ENCODE results near the gene RAP1GAP. TPM values are rescaled to one million over a fixed set of nuclear protein-coding genes. Genes with fewer than 3 reads are reported as not detected.

The RAP1GAP gene
- total RNA-seq, 1 experiment from 2014 or later = 0.08 TPM

- H3K4me1 ChIP-seq (replicated peaks) = peaks cover 6% of the 10 kb centered on the region
- no peaks in the 10 kb centered on the region for H3K36me3 ChIP-seq
- H3K4me3 ChIP-seq = peak overlapping the region; percentile 22
- H3K27me3 ChIP-seq (replicated peaks) = peaks cover 15% of the 10 kb centered on the region
- H3K27ac ChIP-seq = no peak overlapping the region
- no peak for DNase-seq (ENCODE audit: low read depth in 1 of 2, low spot score in 2 of 2)
- no peaks in the 10 kb centered on the region for H3K9me3 ChIP-seq (replicated peaks)
Observed at GRCh38 chr1:21651214-21652042, 17.7 kb downstream of the RAP1GAP start.

- Histone ChIP-seq H3K4me3 (no peak overlapping the region), H3K36me3 (no peaks in the 10 kb centered on the region), H3K9me3 (replicated peaks) (no peaks in the 10 kb centered on the region), H3K27me3 (replicated peaks) (peaks cover 15% of the 10 kb centered on the region), H3K4me1 (replicated peaks) (peaks cover 6% of the 10 kb centered on the region), H3K27ac (no peak overlapping the region)
- DNase-seq (ENCODE audit: low read depth in 1 of 2, low spot score in 2 of 2) = no peak
Observed at GRCh38 chr1:21650400-21650799, 18.8 kb downstream of the RAP1GAP start.

GRCh38 chr1:21649315-21649714 is 19.8 kb downstream of the RAP1GAP start:
- Histone ChIP-seq H3K27ac (no peak overlapping the region), H3K4me1 (replicated peaks) (peaks cover 6% of the 10 kb centered on the region), H3K27me3 (replicated peaks) (peaks cover 15% of the 10 kb centered on the region), H3K9me3 (replicated peaks) (no peaks in the 10 kb centered on the region), H3K36me3 (no peaks in the 10 kb centered on the region), H3K4me3 (no peak overlapping the region)
- no peak for DNase-seq (ENCODE audit: low read depth in 1 of 2, low spot score in 2 of 2)

GRCh38 chr1:21648791-21649190 is 20.4 kb downstream of the RAP1GAP start:
- Histone ChIP-seq H3K27me3 (replicated peaks) (peaks cover 18% of the 10 kb centered on the region), H3K27ac (no peak overlapping the region), H3K36me3 (no peaks in the 10 kb centered on the region), H3K4me3 (no peak overlapping the region), H3K4me1 (replicated peaks) (peaks cover 6% of the 10 kb centered on the region), H3K9me3 (replicated peaks) (no peaks in the 10 kb centered on the region)
- DNase-seq (ENCODE audit: low read depth in 1 of 2, low spot score in 2 of 2) = no peak

GRCh38 chr1:21648352-21648730 is 20.8 kb downstream of the RAP1GAP start:
- no peak for DNase-seq (ENCODE audit: low read depth in 1 of 2, low spot score in 2 of 2)
- Histone ChIP-seq H3K4me1 (replicated peaks) (peaks cover 6% of the 10 kb centered on the region), H3K4me3 (no peak overlapping the region), H3K27me3 (replicated peaks) (peaks cover 18% of the 10 kb centered on the region), H3K36me3 (no peaks in the 10 kb centered on the region), H3K9me3 (replicated peaks) (no peaks in the 10 kb centered on the region), H3K27ac (no peak overlapping the region)

- Histone ChIP-seq H3K4me3 (no peak overlapping the region), H3K36me3 (no peaks in the 10 kb centered on the region), H3K9me3 (replicated peaks) (no peaks in the 10 kb centered on the region), H3K4me1 (replicated peaks) (peaks cover 6% of the 10 kb centered on the region), H3K27me3 (replicated peaks) (peaks cover 16% of the 10 kb centered on the region), H3K27ac (no peak overlapping the region)
- peak; percentile 31 to 77 for DNase-seq (ENCODE audit: low read depth in 1 of 2, low spot score in 2 of 2)
Observed at GRCh38 chr1:21647431-21648351, 21.5 kb downstream of the RAP1GAP start.

GRCh38 chr1:21645550-21645949 is 23.6 kb downstream of the RAP1GAP start:
- Histone ChIP-seq H3K4me1 (replicated peaks) (no peaks in the 10 kb centered on the region), H3K27ac (no peak overlapping the region), H3K27me3 (replicated peaks) (0 out of 2 replicates have a peak, but pooled peaks cover 3% of the 10 kb centered on the region), H3K9me3 (replicated peaks) (no peaks in the 10 kb centered on the region), H3K4me3 (no peak overlapping the region), H3K36me3 (no peaks in the 10 kb centered on the region)
- DNase-seq (ENCODE audit: low read depth in 1 of 2, low spot score in 2 of 2) = no peak

- H3K4me1 ChIP-seq (replicated peaks) = no peaks in the 10 kb centered on the region
- H3K27ac ChIP-seq = no peak overlapping the region
- H3K27me3 ChIP-seq (replicated peaks) = 0 out of 2 replicates have a peak, but pooled peaks cover 3% of the 10 kb centered on the region
- H3K36me3 ChIP-seq = no peaks in the 10 kb centered on the region
- no peaks in the 10 kb centered on the region for H3K9me3 ChIP-seq (replicated peaks)
- no peak for DNase-seq (ENCODE audit: low read depth in 1 of 2, low spot score in 2 of 2)
- no peak overlapping the region for H3K4me3 ChIP-seq
Observed at GRCh38 chr1:21644906-21645305, 24.3 kb downstream of the RAP1GAP start.

GRCh38 chr1:21644348-21644747 is 24.8 kb downstream of the RAP1GAP start:
- 0 out of 2 replicates have a peak, but pooled peaks cover 3% of the 10 kb centered on the region for H3K27me3 ChIP-seq (replicated peaks)
- H3K4me3 ChIP-seq = no peak overlapping the region
- H3K27ac ChIP-seq = no peak overlapping the region
- no peaks in the 10 kb centered on the region for H3K9me3 ChIP-seq (replicated peaks)
- no peaks in the 10 kb centered on the region for H3K36me3 ChIP-seq
- H3K4me1 ChIP-seq (replicated peaks) = peaks cover 3% of the 10 kb centered on the region
- DNase-seq (ENCODE audit: low read depth in 1 of 2, low spot score in 2 of 2) = no peak

- Histone ChIP-seq H3K27me3 (replicated peaks) (0 out of 2 replicates have a peak, but pooled peaks cover 3% of the 10 kb centered on the region), H3K36me3 (no peaks in the 10 kb centered on the region), H3K27ac (no peak overlapping the region), H3K9me3 (replicated peaks) (no peaks in the 10 kb centered on the region), H3K4me3 (no peak overlapping the region), H3K4me1 (replicated peaks) (peaks cover 10% of the 10 kb centered on the region)
- no peak for DNase-seq (ENCODE audit: low read depth in 1 of 2, low spot score in 2 of 2)
Observed at GRCh38 chr1:21643624-21644023, 25.5 kb downstream of the RAP1GAP start.

- peaks cover 6% of the 10 kb centered on the region; the same call in 1 of the 2 replicates for H3K27me3 ChIP-seq (replicated peaks)
- DNase-seq (ENCODE audit: low read depth in 1 of 2, low spot score in 2 of 2) = no peak
- no peak overlapping the region for H3K4me3 ChIP-seq
- peaks cover 12% of the 10 kb centered on the region for H3K4me1 ChIP-seq (replicated peaks)
- no peaks in the 10 kb centered on the region for H3K9me3 ChIP-seq (replicated peaks)
- no peaks in the 10 kb centered on the region for H3K36me3 ChIP-seq
- H3K27ac ChIP-seq = no peak overlapping the region
Observed at GRCh38 chr1:21641967-21642739, 27.0 kb downstream of the RAP1GAP start.

GRCh38 chr1:21641537-21641936 is 27.6 kb downstream of the RAP1GAP start:
- H3K9me3 ChIP-seq (replicated peaks) = no peaks in the 10 kb centered on the region
- H3K27me3 ChIP-seq (replicated peaks) = peaks cover 6% of the 10 kb centered on the region; the same call in 1 of the 2 replicates
- H3K27ac ChIP-seq = no peak overlapping the region
- H3K36me3 ChIP-seq = no peaks in the 10 kb centered on the region
- H3K4me3 ChIP-seq = no peak overlapping the region
- H3K4me1 ChIP-seq (replicated peaks) = peaks cover 12% of the 10 kb centered on the region
- no peak for DNase-seq (ENCODE audit: low read depth in 1 of 2, low spot score in 2 of 2)

- Histone ChIP-seq H3K9me3 (replicated peaks) (no peaks in the 10 kb centered on the region), H3K27ac (no peak overlapping the region), H3K4me1 (replicated peaks) (peaks cover 12% of the 10 kb centered on the region), H3K4me3 (no peak overlapping the region), H3K27me3 (replicated peaks) (peaks cover 6% of the 10 kb centered on the region; the same call in 1 of the 2 replicates), H3K36me3 (no peaks in the 10 kb centered on the region)
- no peak for DNase-seq (ENCODE audit: low read depth in 1 of 2, low spot score in 2 of 2)
Observed at GRCh38 chr1:21641076-21641475, 28.1 kb downstream of the RAP1GAP start.
